ENCODE data around the gene IP6K1. TPM values are rescaled to one million over a fixed set of nuclear protein-coding genes. Genes with fewer than 3 reads are reported as not detected.

The IP6K1 gene
- total and polyA plus RNA-seq, 10 of the 15 experiments (the other 5 are each of a cell fraction or from before 2014, with no cell fraction given): 1.3 to 30.6 (median 18.2) TPM

DNA sequence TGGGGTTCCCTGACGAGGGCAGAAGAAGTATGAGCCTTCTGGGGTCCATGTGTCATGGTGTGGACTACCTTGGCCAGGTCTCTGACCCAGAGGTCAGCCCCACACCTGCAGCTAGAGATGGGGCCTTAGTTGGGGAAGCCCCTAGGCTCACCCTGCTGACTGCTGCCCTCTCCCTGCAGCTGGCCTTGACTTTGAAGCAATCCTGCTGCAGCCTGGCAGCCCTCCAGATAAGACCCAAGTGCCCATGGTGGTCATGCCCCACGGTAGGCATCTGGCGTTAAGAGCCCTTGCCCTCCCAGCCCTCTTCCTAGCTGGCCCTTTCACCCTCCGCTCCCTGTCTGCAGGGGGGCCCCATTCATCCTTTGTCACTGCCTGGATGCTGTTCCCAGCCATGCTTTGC lies 104.8 kb downstream of the IP6K1 start (continued):
- TF ChIP-seq, protein P1, sequence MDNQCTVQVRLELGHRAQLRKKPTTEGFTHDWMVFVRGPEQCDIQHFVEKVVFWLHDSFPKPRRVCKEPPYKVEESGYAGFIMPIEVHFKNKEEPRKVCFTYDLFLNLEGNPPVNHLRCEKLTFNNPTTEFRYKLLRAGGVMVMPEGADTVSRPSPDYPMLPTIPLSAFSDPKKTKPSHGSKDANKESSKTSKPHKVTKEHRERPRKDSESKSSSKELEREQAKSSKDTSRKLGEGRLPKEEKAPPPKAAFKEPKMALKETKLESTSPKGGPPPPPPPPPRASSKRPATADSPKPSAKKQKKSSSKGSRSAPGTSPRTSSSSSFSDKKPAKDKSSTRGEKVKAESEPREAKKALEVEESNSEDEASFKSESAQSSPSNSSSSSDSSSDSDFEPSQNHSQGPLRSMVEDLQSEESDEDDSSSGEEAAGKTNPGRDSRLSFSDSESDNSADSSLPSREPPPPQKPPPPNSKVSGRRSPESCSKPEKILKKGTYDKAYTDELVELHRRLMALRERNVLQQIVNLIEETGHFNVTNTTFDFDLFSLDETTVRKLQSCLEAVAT (IDR thresholded peaks at IDR 0.05): no peak
- TF ChIP-seq MTA2 (IDR thresholded peaks at IDR 0.05; ENCODE audit: low read depth) (no peak), SIX5 (IDR thresholded peaks at IDR 0.05; ENCODE audit: low read depth, low read length, severe bottlenecking) (no peak), TCF7 (IDR thresholded peaks at IDR 0.05; ENCODE audit: borderline replicate concordance) (no peak)

DNA sequence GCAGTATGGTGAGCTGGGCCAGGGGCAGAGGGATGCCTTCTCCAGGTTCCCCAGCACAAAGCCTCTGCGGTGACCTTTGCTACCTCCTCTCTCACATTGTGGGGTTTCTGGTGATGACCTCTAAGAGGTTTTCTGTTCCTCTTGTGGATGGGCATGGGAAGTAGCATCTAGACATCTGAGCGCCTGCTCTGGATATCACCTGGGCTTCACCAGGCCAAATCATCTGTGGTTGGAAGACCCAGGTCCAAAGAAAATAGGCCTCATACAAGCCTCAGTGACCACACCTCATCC lies 105.2 kb downstream of the IP6K1 start:
- Histone ChIP-seq H3K79me2 (ENCODE audit: control insufficient read depth, insufficient read depth, low read length) (no peaks in the 10 kb centered on the region; the same call in 1 of the 2 replicates), H3K9ac (ENCODE audit: control insufficient read depth, insufficient read depth, low read length) (no peak overlapping the region), H3K4me1 (ENCODE audit: control insufficient read depth, insufficient read depth, low read length) (no peaks in the 10 kb centered on the region; the same call in 1 of the 2 replicates), H2AFZ (ENCODE audit: control insufficient read depth, low read depth, low read length) (no peak overlapping the region), H3K27me3 (replicated peaks in 1 of 2; ENCODE audit: control insufficient read depth in 2 of 2, insufficient read depth in 2 of 2, low read length in 1 of 2) (no peaks in the 10 kb centered on the region), H4K20me1 (ENCODE audit: control insufficient read depth, insufficient read depth) (no peaks in the 10 kb centered on the region), H3K27ac (ENCODE audit: control insufficient read depth, insufficient read depth) (no peak overlapping the region), H3K4me3 (no peak overlapping the region), H3K9me3 (replicated peaks; ENCODE audit: control insufficient read depth, insufficient read depth, low read length) (no peaks in the 10 kb centered on the region), H3K4me2 (ENCODE audit: control insufficient read depth, insufficient read depth) (no peak overlapping the region), H3K36me3 (ENCODE audit: control insufficient read depth in 2 of 2, insufficient read depth in 2 of 2, low read length in 1 of 2) (peaks cover 18 to 36% of the 10 kb centered on the region in 2 experiments)
- intact Hi-C loops (cut with micrococcal nuclease; ENCODE audit: unreplicated experiment) (no loop called here), in situ Hi-C loops (cut with MboI) (no loop called here)
- TF ChIP-seq HDAC2 (IDR thresholded peaks at IDR 0.05): no peak
- no peak for TF ChIP-seq CHD2 (IDR thresholded peaks at IDR 0.05; ENCODE audit: borderline replicate concordance, low read depth, low read length)
- TF ChIP-seq RBBP5 (conservative IDR thresholded peaks at IDR 0.05): no peak
- TF ChIP-seq RFX5 (IDR thresholded peaks at IDR 0.05; ENCODE audit: low read depth, low read length): no peak
- TF ChIP-seq, protein P1 (IDR thresholded peaks at IDR 0.05): no peak
- TF ChIP-seq, protein P2, sequence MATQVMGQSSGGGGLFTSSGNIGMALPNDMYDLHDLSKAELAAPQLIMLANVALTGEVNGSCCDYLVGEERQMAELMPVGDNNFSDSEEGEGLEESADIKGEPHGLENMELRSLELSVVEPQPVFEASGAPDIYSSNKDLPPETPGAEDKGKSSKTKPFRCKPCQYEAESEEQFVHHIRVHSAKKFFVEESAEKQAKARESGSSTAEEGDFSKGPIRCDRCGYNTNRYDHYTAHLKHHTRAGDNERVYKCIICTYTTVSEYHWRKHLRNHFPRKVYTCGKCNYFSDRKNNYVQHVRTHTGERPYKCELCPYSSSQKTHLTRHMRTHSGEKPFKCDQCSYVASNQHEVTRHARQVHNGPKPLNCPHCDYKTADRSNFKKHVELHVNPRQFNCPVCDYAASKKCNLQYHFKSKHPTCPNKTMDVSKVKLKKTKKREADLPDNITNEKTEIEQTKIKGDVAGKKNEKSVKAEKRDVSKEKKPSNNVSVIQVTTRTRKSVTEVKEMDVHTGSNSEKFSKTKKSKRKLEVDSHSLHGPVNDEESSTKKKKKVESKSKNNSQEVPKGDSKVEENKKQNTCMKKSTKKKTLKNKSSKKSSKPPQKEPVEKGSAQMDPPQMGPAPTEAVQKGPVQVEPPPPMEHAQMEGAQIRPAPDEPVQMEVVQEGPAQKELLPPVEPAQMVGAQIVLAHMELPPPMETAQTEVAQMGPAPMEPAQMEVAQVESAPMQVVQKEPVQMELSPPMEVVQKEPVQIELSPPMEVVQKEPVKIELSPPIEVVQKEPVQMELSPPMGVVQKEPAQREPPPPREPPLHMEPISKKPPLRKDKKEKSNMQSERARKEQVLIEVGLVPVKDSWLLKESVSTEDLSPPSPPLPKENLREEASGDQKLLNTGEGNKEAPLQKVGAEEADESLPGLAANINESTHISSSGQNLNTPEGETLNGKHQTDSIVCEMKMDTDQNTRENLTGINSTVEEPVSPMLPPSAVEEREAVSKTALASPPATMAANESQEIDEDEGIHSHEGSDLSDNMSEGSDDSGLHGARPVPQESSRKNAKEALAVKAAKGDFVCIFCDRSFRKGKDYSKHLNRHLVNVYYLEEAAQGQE (IDR thresholded peaks at IDR 0.05; ENCODE audit: low read depth, low read length): no peak
- TF ChIP-seq MXI1 (IDR thresholded peaks at IDR 0.05; ENCODE audit: low read depth, low read length): no peak
- no peak for TF ChIP-seq RB1 (IDR thresholded peaks at IDR 0.05; ENCODE audit: borderline replicate concordance)
- TF ChIP-seq HDGF (IDR thresholded peaks at IDR 0.05): no peak
- TF ChIP-seq, protein P3, sequence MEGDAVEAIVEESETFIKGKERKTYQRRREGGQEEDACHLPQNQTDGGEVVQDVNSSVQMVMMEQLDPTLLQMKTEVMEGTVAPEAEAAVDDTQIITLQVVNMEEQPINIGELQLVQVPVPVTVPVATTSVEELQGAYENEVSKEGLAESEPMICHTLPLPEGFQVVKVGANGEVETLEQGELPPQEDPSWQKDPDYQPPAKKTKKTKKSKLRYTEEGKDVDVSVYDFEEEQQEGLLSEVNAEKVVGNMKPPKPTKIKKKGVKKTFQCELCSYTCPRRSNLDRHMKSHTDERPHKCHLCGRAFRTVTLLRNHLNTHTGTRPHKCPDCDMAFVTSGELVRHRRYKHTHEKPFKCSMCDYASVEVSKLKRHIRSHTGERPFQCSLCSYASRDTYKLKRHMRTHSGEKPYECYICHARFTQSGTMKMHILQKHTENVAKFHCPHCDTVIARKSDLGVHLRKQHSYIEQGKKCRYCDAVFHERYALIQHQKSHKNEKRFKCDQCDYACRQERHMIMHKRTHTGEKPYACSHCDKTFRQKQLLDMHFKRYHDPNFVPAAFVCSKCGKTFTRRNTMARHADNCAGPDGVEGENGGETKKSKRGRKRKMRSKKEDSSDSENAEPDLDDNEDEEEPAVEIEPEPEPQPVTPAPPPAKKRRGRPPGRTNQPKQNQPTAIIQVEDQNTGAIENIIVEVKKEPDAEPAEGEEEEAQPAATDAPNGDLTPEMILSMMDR (IDR thresholded peaks at IDR 0.05 in 2 of 3, conservative IDR thresholded peaks at IDR 0.05 in 1 of 3; ENCODE audit: control insufficient read depth in 2 of 3, extremely low read depth in 1 of 3, insufficient read depth in 1 of 3, low read depth in 3 of 3, low read length in 3 of 3): no peak
- WGBS (ENCODE audit: insufficient coverage, insufficient replicate concordance, low lambda C conversion rate, missing lambda C conversion rate): 69% methylated on average over 2 of the region's 2 CpGs
- FAIRE-seq (no peak), ATAC-seq (no peak), DNase-seq (ENCODE audit: low read depth, low spot score) (no peak)
- RAD21 ChIA-PET (ENCODE audit: unreplicated experiment): no interaction called here
- CTCF ChIA-PET: no interaction called here
- SMC1A ChIA-PET (ENCODE audit: uncharacterized antibody, unreplicated experiment): no interaction called here
- no TSS peak for BruUV-seq (replicated peaks)
- POLR2A ChIA-PET: interaction anchor here (0.6 kb wide), 1 partner anchor 12 kb away, joined by 5 read pairs; no protein-coding TSS in a partner anchor
